Fibroblast of lung (primary cell): ENCODE measurements around the gene FAM78B. TPM values are rescaled to one million over a fixed set of nuclear protein-coding genes. Genes with fewer than 3 reads are reported as not detected.
A peak's percentile ranks its signal among the peaks of the same experiment; 100 is the strongest.

Experiments
- DNase-seq, 2 donors: peaks; one replicate each; pipeline versions ENCODE4 v3.0.0 to v3.0.0-alpha.2; 2010; ENCODE audit warnings: low read depth in 2 of 2
- H2AFZ ChIP-seq: 2 replicates; pipeline ENCODE4 v1.5.1; 2012; ENCODE audit warnings: low read length, control low read depth, inconsistent platforms
- H3K27ac ChIP-seq: 2 replicates; pipeline ENCODE4 v1.5.1; 2011; ENCODE audit warnings: low read length, control low read depth; ENCODE audit not compliant: insufficient read depth
- H3K27me3 ChIP-seq: 2 replicates; pipeline ENCODE4 v1.5.1; 2011; ENCODE audit warnings: mild to moderate bottlenecking, low read length; ENCODE audit not compliant: control insufficient read depth, insufficient read depth
- H3K36me3 ChIP-seq: 2 replicates; pipeline ENCODE4 v1.5.1; 2011; ENCODE audit warnings: low read length; ENCODE audit not compliant: control insufficient read depth, insufficient read depth
- H3K4me1 ChIP-seq: 2 replicates; pipeline ENCODE4 v1.5.1; 2011; ENCODE audit warnings: low read length; ENCODE audit not compliant: control insufficient read depth, insufficient read depth; ENCODE audit errors: extremely low read depth
- H3K4me2 ChIP-seq: 2 replicates; pipeline ENCODE4 v1.5.1; 2011; ENCODE audit warnings: low read length, control low read depth; ENCODE audit not compliant: insufficient read depth; ENCODE audit errors: extremely low read depth
- H3K4me3 ChIP-seq, 4 experiments: fragments of 200-600 bp in 1 of 4; sonication (generic) in 1 of 4; replicated peaks in 1 of 4; 2 replicates each; pipeline ENCODE4 v1.5.1; 2011 to 2016; ENCODE audit warnings: low read length in 4 of 4, low read depth in 3 of 4, mild to moderate bottlenecking in 3 of 4, control low read depth in 2 of 4, inconsistent platforms in 1 of 4, mixed read lengths in 1 of 4; ENCODE audit not compliant: insufficient read depth in 1 of 4; ENCODE audit errors: control extremely low read depth in 1 of 4
- H3K79me2 ChIP-seq: 2 replicates; pipeline ENCODE4 v1.5.1; 2012; ENCODE audit warnings: mild to moderate bottlenecking, low read length, inconsistent platforms; ENCODE audit not compliant: control insufficient read depth, insufficient read depth
- H3K9ac ChIP-seq: 2 replicates; pipeline ENCODE4 v1.5.1; 2011; ENCODE audit warnings: mild to moderate bottlenecking, low read length, control low read depth; ENCODE audit not compliant: insufficient read depth
- H3K9me3 ChIP-seq: 2 replicates; pipeline ENCODE4 v1.5.1; 2012; ENCODE audit warnings: low read depth, low read length; ENCODE audit not compliant: control insufficient read depth, insufficient read depth
- H4K20me1 ChIP-seq: 2 replicates; pipeline ENCODE4 v1.5.1; 2011; ENCODE audit warnings: low read length; ENCODE audit not compliant: control insufficient read depth, insufficient read depth; ENCODE audit errors: extremely low read depth
- EZH2 ChIP-seq: IDR thresholded peaks from 2 replicates; pipeline ENCODE4 v1.5.1; 2012; ENCODE audit warnings: low read length, control low read depth, mild to moderate bottlenecking; ENCODE audit errors: missing control alignments
- polyA plus RNA-seq, 2 donors: library from polyadenylated mRNA; depleted of rRNA in 1 of 2; stranded (reverse) in 1 of 2; unstranded in 1 of 2; fragments of >200 nt; gene quantifications; 2 replicates each; pipeline ENCODE4 v1.2.1, GENCODE V29; 2011 to 2012; ENCODE audit warnings: missing spikeins in 1 of 2
- total RNA-seq: library from RNA; depleted of rRNA; stranded (reverse); fragments of >200 nt; gene quantifications from 2 replicates; pipeline ENCODE4 v1.2.1, GENCODE V29; 2014
- TF ChIP-seq, protein P1 (sequence below), 2 donors: IDR thresholded peaks in 1 of 2; conservative IDR thresholded peaks in 1 of 2; 1 replicate in 1 of 2; 2 replicates in 1 of 2; pipeline ENCODE4 v1.5.1; 2011 to 2012; ENCODE audit warnings: low read length in 2 of 2, control low read depth in 1 of 2, inconsistent platforms in 1 of 2, low read depth in 1 of 2, mild to moderate bottlenecking in 1 of 2

Gene FAM78B
- total and polyA plus RNA-seq, 2 donors (not counting 1 experiment from before 2014, with no cell fraction given): 0.15 to 0.33 TPM

DNA sequence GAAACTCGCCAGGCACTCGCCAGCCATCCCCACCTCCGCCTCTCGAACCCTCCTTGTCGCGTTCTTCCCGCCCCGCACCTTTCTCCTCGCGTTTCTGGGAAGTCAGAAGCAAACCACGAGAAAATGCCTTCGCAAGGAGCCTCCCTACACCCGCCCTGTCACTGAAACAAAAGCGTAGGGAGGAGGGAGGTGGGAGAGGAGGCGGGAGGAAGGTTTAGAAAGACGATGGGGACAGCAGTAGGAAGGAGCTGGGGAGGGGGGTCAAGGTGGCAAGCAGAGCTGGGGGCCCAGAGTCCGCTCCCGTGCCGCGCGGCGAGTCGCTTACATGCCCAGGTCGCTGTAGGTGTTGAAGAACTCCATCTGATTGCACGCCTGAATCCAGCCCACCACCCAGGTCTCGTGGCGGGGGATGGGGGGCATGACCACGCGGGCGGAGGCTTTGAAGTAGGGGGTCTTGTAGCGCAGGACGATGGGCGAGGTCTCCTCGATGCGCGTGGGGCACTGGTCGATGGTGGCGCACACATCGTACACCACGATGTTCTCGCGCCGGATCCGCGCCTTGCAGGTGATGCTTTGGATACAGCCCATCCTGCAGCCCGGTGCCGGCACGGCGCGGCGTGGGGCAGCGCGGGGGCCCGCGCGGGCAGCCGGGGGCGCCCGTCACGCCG lies 1.0 kb downstream of the FAM78B start:
- DNase-seq: peak; percentile 26 to 50
- Histone ChIP-seq H3K9ac (no peak overlapping the region), H3K4me3 (no peak overlapping the region), H3K4me2 (peak overlapping the region; percentile 9), H3K27ac (no peak overlapping the region), H3K9me3 (no peaks in the 10 kb centered on the region), H3K27me3 (peaks cover 9% of the 10 kb centered on the region), H3K4me1 (no peaks in the 10 kb centered on the region), H3K36me3 (no peaks in the 10 kb centered on the region), H2AFZ (no peak overlapping the region), H3K79me2 (no peaks in the 10 kb centered on the region), H4K20me1 (no peaks in the 10 kb centered on the region)
- TF ChIP-seq, protein P1, sequence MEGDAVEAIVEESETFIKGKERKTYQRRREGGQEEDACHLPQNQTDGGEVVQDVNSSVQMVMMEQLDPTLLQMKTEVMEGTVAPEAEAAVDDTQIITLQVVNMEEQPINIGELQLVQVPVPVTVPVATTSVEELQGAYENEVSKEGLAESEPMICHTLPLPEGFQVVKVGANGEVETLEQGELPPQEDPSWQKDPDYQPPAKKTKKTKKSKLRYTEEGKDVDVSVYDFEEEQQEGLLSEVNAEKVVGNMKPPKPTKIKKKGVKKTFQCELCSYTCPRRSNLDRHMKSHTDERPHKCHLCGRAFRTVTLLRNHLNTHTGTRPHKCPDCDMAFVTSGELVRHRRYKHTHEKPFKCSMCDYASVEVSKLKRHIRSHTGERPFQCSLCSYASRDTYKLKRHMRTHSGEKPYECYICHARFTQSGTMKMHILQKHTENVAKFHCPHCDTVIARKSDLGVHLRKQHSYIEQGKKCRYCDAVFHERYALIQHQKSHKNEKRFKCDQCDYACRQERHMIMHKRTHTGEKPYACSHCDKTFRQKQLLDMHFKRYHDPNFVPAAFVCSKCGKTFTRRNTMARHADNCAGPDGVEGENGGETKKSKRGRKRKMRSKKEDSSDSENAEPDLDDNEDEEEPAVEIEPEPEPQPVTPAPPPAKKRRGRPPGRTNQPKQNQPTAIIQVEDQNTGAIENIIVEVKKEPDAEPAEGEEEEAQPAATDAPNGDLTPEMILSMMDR (conservative IDR thresholded peaks at IDR 0.05 in 1 of 2, IDR thresholded peaks at IDR 0.05 in 1 of 2; ENCODE audit: low read depth in 1 of 2, low read length in 2 of 2): no peak
- no peak for TF ChIP-seq EZH2

- H3K9me3 ChIP-seq: no peaks in the 10 kb centered on the region
- H3K9ac ChIP-seq: no peak overlapping the region
- no peaks in the 10 kb centered on the region for H4K20me1 ChIP-seq
- no peak overlapping the region for H3K4me2 ChIP-seq
- no peaks in the 10 kb centered on the region for H3K4me1 ChIP-seq
- H3K79me2 ChIP-seq: no peaks in the 10 kb centered on the region
- no peaks in the 10 kb centered on the region for H3K36me3 ChIP-seq
- DNase-seq: peak; percentile 44 to 79
- H3K4me3 ChIP-seq: peak overlapping the region in 1 of 4 experiments; percentile 5
- no peak overlapping the region for H3K27ac ChIP-seq
- H3K27me3 ChIP-seq: peaks cover 9% of the 10 kb centered on the region
- H2AFZ ChIP-seq: no peak overlapping the region
- no peak for TF ChIP-seq EZH2
- TF ChIP-seq, protein P1 (conservative IDR thresholded peaks at IDR 0.05 in 1 of 2, IDR thresholded peaks at IDR 0.05 in 1 of 2; ENCODE audit: low read depth in 1 of 2, low read length in 2 of 2): peak; percentile 43 to 46
Observed at GRCh38 chr1:166164995-166165660, 1.7 kb downstream of the FAM78B start.

- H3K4me2 ChIP-seq: no peak overlapping the region
- no peaks in the 10 kb centered on the region for H3K4me1 ChIP-seq
- no peak overlapping the region for H3K27ac ChIP-seq
- no peak for TF ChIP-seq EZH2
- TF ChIP-seq, protein P1 (conservative IDR thresholded peaks at IDR 0.05 in 1 of 2, IDR thresholded peaks at IDR 0.05 in 1 of 2; ENCODE audit: low read depth in 1 of 2, low read length in 2 of 2): no peak
- no peaks in the 10 kb centered on the region for H3K36me3 ChIP-seq
- H3K27me3 ChIP-seq: peaks cover 9% of the 10 kb centered on the region
- H2AFZ ChIP-seq: no peak overlapping the region
- H3K79me2 ChIP-seq: no peaks in the 10 kb centered on the region
- no peaks in the 10 kb centered on the region for H3K9me3 ChIP-seq
- no peak overlapping the region for H3K9ac ChIP-seq
- no peaks in the 10 kb centered on the region for H4K20me1 ChIP-seq
- no peak for DNase-seq
- no peak overlapping the region for H3K4me3 ChIP-seq
Observed at GRCh38 chr1:166164646-166164994, 2.2 kb downstream of the FAM78B start.
